Peyer's patch (tissue), 4 donors: Measurements from ENCODE around the gene SPINK13. TPM values are rescaled to one million over a fixed set of nuclear protein-coding genes. Genes with fewer than 3 reads are reported as not detected.

Experiments used
- DNase-seq, 3 donors: peaks; one replicate each; pipeline ENCODE4 v3.0.0-alpha.2; 2017 to 2019
- H3K27ac ChIP-seq, 4 donors: fragments of 200-600 bp; sonication (generic); one replicate each; pipeline ENCODE4 v1.5.1; 2016 to 2019
- H3K27me3 ChIP-seq, 2 donors: fragments of 200-600 bp; sonication (generic); one replicate each; pipeline ENCODE4 v1.5.1; 2019
- H3K36me3 ChIP-seq, 3 donors: fragments of 200-600 bp; sonication (generic); one replicate each; pipeline ENCODE4 v1.5.1; 2016 to 2019
- H3K4me1 ChIP-seq, 4 donors: fragments of 200-600 bp; sonication (generic); one replicate each; pipeline ENCODE4 v1.5.1; 2016 to 2019
- H3K4me3 ChIP-seq, 4 donors: fragments of 200-600 bp; sonication (generic); 1 replicate in 3 of 4; 2 replicates in 1 of 4; pipeline ENCODE4 v1.5.1; 2016 to 2019; ENCODE audit warnings: mild to moderate bottlenecking in 1 of 4
- H3K9me3 ChIP-seq, 4 donors: fragments of 200-600 bp; sonication (generic); one replicate each; pipeline ENCODE4 v1.5.1; 2016 to 2019; ENCODE audit warnings: mild to moderate bottlenecking in 1 of 4
- CTCF ChIP-seq, 6 experiments: fragments of 450-650 bp in 4 of 6; fragments of 200-600 bp in 2 of 6; sonication (generic) in 1 of 6; IDR thresholded peaks; one replicate each; pipeline ENCODE4 v1.5.1; 2017 to 2019; ENCODE audit warnings: antibody characterized with exemption in 6 of 6, mild to moderate bottlenecking in 3 of 6, moderate library complexity in 1 of 6
- POLR2A ChIP-seq, 2 donors: fragments of 450-650 bp; IDR thresholded peaks; one replicate each; pipeline ENCODE4 v1.5.1; 2017; ENCODE audit warnings: antibody characterized with exemption in 2 of 2, mild to moderate bottlenecking in 2 of 2, moderate library complexity in 2 of 2
- total RNA-seq, 4 donors: library from RNA; depleted of rRNA; stranded (reverse); fragments of >200 nt; gene quantifications; one replicate each; pipeline ENCODE4 v1.1.0, GENCODE V29; 2016

SPINK13 gene
- total RNA-seq, 4 donors from 2014 or later: not detected

GRCh38 chr5:148297731-148298130 is 29.1 kb downstream of the SPINK13 start:
- Histone ChIP-seq H3K4me3 (no peak overlapping the region), H3K36me3 (no peaks in the 10 kb centered on the region), H3K27me3 (no peaks in the 10 kb centered on the region), H3K27ac (no peak overlapping the region), H3K9me3 (no peaks in the 10 kb centered on the region), H3K4me1 (no peaks in the 10 kb centered on the region)
- no peak for DNase-seq
- TF ChIP-seq CTCF (IDR thresholded peaks at IDR 0.05): no peak
- TF ChIP-seq POLR2A (IDR thresholded peaks at IDR 0.05): no peak

GRCh38 chr5:148306446-148306845 is 37.9 kb downstream of the SPINK13 start:
- no peaks in the 10 kb centered on the region for H3K36me3 ChIP-seq
- no peaks in the 10 kb centered on the region for H3K27me3 ChIP-seq
- H3K9me3 ChIP-seq: no peaks in the 10 kb centered on the region
- DNase-seq: no peak
- H3K4me3 ChIP-seq: no peak overlapping the region
- no peak overlapping the region for H3K27ac ChIP-seq
- TF ChIP-seq POLR2A (IDR thresholded peaks at IDR 0.05) (no peak), CTCF (IDR thresholded peaks at IDR 0.05) (no peak)
- H3K4me1 ChIP-seq: no peaks in the 10 kb centered on the region

- Histone ChIP-seq H3K9me3 (no peaks in the 10 kb centered on the region), H3K27ac (no peak overlapping the region), H3K27me3 (no peaks in the 10 kb centered on the region), H3K36me3 (no peaks in the 10 kb centered on the region), H3K4me1 (no peaks in the 10 kb centered on the region), H3K4me3 (no peak overlapping the region)
- TF ChIP-seq POLR2A (IDR thresholded peaks at IDR 0.05) (no peak), CTCF (IDR thresholded peaks at IDR 0.05) (no peak)
- no peak for DNase-seq
These were observed 40.4 kb downstream of the SPINK13 start for GRCh38 chr5:148309019-148309418.

GRCh38 chr5:148309746-148310145 is 41.2 kb downstream of the SPINK13 start:
- Histone ChIP-seq H3K4me1 (no peaks in the 10 kb centered on the region), H3K36me3 (no peaks in the 10 kb centered on the region), H3K4me3 (no peak overlapping the region), H3K27me3 (no peaks in the 10 kb centered on the region), H3K27ac (no peak overlapping the region), H3K9me3 (no peaks in the 10 kb centered on the region)
- TF ChIP-seq POLR2A (IDR thresholded peaks at IDR 0.05): no peak
- TF ChIP-seq CTCF (IDR thresholded peaks at IDR 0.05): no peak
- DNase-seq: no peak

GRCh38 chr5:148311484-148311883 is 42.9 kb downstream of the SPINK13 start:
- Histone ChIP-seq H3K4me3 (no peak overlapping the region), H3K36me3 (no peaks in the 10 kb centered on the region), H3K9me3 (no peaks in the 10 kb centered on the region), H3K27me3 (no peaks in the 10 kb centered on the region), H3K27ac (no peak overlapping the region), H3K4me1 (no peaks in the 10 kb centered on the region)
- no peak for TF ChIP-seq CTCF (IDR thresholded peaks at IDR 0.05)
- TF ChIP-seq POLR2A (IDR thresholded peaks at IDR 0.05): no peak
- no peak for DNase-seq

- DNase-seq: no peak
These were observed 43.6 kb downstream of the SPINK13 start, which contains the start of gene SPINK7 for GRCh38 chr5:148312153-148312552. SPINK7 (plus strand) TSS chr5:148312423; CDS start chr5:148312484, 61 bp downstream.

More at GRCh38 chr5:148312153-148312552, 43.6 kb downstream of the SPINK13 start, which contains the start of gene SPINK7:
- Histone ChIP-seq H3K4me1 (no peaks in the 10 kb centered on the region), H3K36me3 (no peaks in the 10 kb centered on the region), H3K27me3 (no peaks in the 10 kb centered on the region), H3K4me3 (no peak within 1 kb of the TSS), H3K27ac (no peak within 1 kb of the TSS), H3K9me3 (no peaks in the 10 kb centered on the region)
- TF ChIP-seq POLR2A (IDR thresholded peaks at IDR 0.05) (no peak), CTCF (IDR thresholded peaks at IDR 0.05) (no peak)
